Smooth muscle cell (in vitro differentiated cells): ENCODE data around the gene BMPR1B. TPM values are rescaled to one million over a fixed set of nuclear protein-coding genes. Genes with fewer than 3 reads are reported as not detected.

Experiments used
- DNase-seq: peaks from one replicate; lab custom pipeline; 2025; ENCODE audit not compliant: unreplicated experiment; lab: John Stamatoyannopoulos, UW
- H2AFZ ChIP-seq: fragments of 200-600 bp; sonication (generic); 2 replicates; pipeline ENCODE4 v1.6.0; 2016; ENCODE audit warnings: antibody characterized with exemption, low read depth, mild to moderate bottlenecking
- H3F3A ChIP-seq: fragments of 200-600 bp; sonication (generic); 2 replicates; pipeline ENCODE4 v1.6.0; 2017; ENCODE audit warnings: antibody characterized with exemption, low read depth
- H3K27ac ChIP-seq: fragments of 200-600 bp; sonication (generic); 2 replicates; pipeline ENCODE4 v1.5.1; 2016; ENCODE audit warnings: low read depth, mild to moderate bottlenecking
- H3K27me3 ChIP-seq: fragments of 200-600 bp; sonication (generic); 2 replicates; pipeline ENCODE4 v1.6.1; 2016; ENCODE audit warnings: low read depth, mild to moderate bottlenecking
- H3K36me3 ChIP-seq: fragments of 200-600 bp; sonication (generic); 2 replicates; pipeline ENCODE4 v1.5.1; 2016; ENCODE audit warnings: low read depth
- H3K4me1 ChIP-seq: fragments of 200-600 bp; sonication (generic); 2 replicates; pipeline ENCODE4 v1.5.1; 2016; ENCODE audit warnings: low read depth
- H3K4me2 ChIP-seq: fragments of 200-600 bp; sonication (generic); 2 replicates; pipeline ENCODE4 v1.6.0; 2016; ENCODE audit warnings: mild to moderate bottlenecking
- H3K4me3 ChIP-seq: fragments of 200-600 bp; sonication (generic); 2 replicates; pipeline ENCODE4 v1.5.1; 2016; ENCODE audit warnings: mild to moderate bottlenecking
- H3K79me2 ChIP-seq: fragments of 200-600 bp; sonication (generic); 2 replicates; pipeline ENCODE4 v1.6.0; 2016; ENCODE audit warnings: low read depth, mild to moderate bottlenecking
- H3K9ac ChIP-seq: fragments of 200-600 bp; sonication (generic); 2 replicates; pipeline ENCODE4 v1.6.0; 2016; ENCODE audit warnings: low read depth
- H3K9me3 ChIP-seq: fragments of 200-600 bp; sonication (generic); replicated peaks from 2 replicates; pipeline ENCODE4 v1.5.1; 2016; ENCODE audit warnings: low read depth
- H4K20me1 ChIP-seq: fragments of 200-600 bp; sonication (generic); 2 replicates; pipeline ENCODE4 v1.6.0; 2016; ENCODE audit warnings: low read depth
- CTCF ChIP-seq: fragments of 200-600 bp; sonication (generic); IDR thresholded peaks from 2 replicates; pipeline ENCODE4 v1.5.1; 2017; ENCODE audit warnings: borderline replicate concordance, mild to moderate bottlenecking, antibody characterized with exemption; ENCODE audit not compliant: insufficient read depth, poor library complexity, severe bottlenecking
- WGBS: methylation state at CpG from one replicate; pipeline ENCODE4 v1.1.7; 2016; ENCODE audit warnings: low lambda C conversion rate; 5-methylcytosine and 5-hydroxymethylcytosine counted together
- polyA plus RNA-seq: library from polyadenylated mRNA; unstranded; fragments of >200 nt; fragmentation: Nextera tagmentation; extraction: Ambion mirVana; gene quantifications from 2 replicates; pipeline ENCODE4 v1.2.1, GENCODE V29; 2016
- total RNA-seq: library from RNA; depleted of rRNA; stranded (reverse); fragments of >200 nt; gene quantifications from 2 replicates; pipeline ENCODE4 v1.2.3, GENCODE V29; 2014

BMPR1B gene
- total and polyA plus RNA-seq, 2 experiments from 2014 or later: 0.03 to 1.2 TPM

DNA sequence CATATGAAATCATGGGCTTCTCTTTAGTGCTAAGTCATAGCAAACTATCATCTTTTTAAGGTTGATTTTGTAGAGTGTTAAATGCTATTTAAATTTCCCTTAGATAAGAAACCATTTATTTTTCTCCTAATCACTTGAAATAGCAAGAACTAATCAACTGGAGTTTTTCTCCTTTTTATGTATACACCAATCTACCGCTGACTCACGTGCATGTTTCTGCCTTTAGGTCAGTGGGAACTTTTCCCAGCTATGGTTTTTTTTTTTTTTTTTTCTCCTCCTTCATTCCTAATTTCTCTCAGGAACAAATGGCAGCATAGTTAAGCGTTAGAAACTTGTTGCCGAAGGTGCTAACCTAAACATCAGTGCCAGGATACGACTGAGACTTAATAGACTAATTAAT, 176.4 kb downstream of the BMPR1B start:
- H3K4me2 ChIP-seq: no peak overlapping the region
- no peaks in the 10 kb centered on the region for H3F3A ChIP-seq
- no peak overlapping the region for H3K4me3 ChIP-seq
- no peak for TF ChIP-seq CTCF
- H3K79me2 ChIP-seq: no peaks in the 10 kb centered on the region
- no peaks in the 10 kb centered on the region for H3K36me3 ChIP-seq
- no peaks in the 10 kb centered on the region for H3K4me1 ChIP-seq
- DNase-seq: no peak
- H3K27ac ChIP-seq: no peak overlapping the region
- H3K9me3 ChIP-seq: no peaks in the 10 kb centered on the region
- WGBS: 70% methylated on average over 5 of the region's 5 CpGs
- no peaks in the 10 kb centered on the region for H3K27me3 ChIP-seq
- no peaks in the 10 kb centered on the region for H4K20me1 ChIP-seq
- no peak overlapping the region for H2AFZ ChIP-seq
- no peak overlapping the region for H3K9ac ChIP-seq

GRCh38 chr4:94934864-94935263, 177.1 kb downstream of the BMPR1B start:
- H3K27ac ChIP-seq: no peak overlapping the region
- no peak overlapping the region for H2AFZ ChIP-seq
- H3K4me1 ChIP-seq: no peaks in the 10 kb centered on the region
- no peak for TF ChIP-seq CTCF
- H3K4me3 ChIP-seq: no peak overlapping the region
- H3K79me2 ChIP-seq: no peaks in the 10 kb centered on the region
- no peaks in the 10 kb centered on the region for H3K9me3 ChIP-seq
- no peaks in the 10 kb centered on the region for H3F3A ChIP-seq
- H3K27me3 ChIP-seq: no peaks in the 10 kb centered on the region
- no peaks in the 10 kb centered on the region for H3K36me3 ChIP-seq
- H3K9ac ChIP-seq: no peak overlapping the region
- H3K4me2 ChIP-seq: no peak overlapping the region
- DNase-seq: no peak
- H4K20me1 ChIP-seq: no peaks in the 10 kb centered on the region

DNA sequence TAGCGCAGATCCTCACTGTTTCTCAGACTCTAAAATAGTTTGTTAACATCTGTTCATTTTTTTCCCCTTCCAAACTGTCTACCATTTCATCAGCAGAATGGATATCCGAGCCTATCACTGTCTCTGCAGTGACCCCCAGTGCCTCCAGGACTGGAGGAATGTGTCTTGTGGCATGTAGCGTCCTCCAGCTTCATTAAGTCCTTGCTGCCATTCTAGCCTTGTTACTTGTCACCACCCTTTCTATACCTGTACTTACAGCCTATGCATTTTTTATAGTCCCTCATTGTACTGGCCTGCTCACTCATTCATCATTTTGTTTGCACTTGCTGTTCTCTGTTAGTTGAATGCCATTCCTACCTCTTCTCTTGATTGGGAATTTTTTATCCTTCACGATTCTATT, 179.1 kb downstream of the BMPR1B start:
- WGBS: 92% methylated on average over 4 of the region's 4 CpGs

More for the DNA sequence above, 179.1 kb downstream of the BMPR1B start:
- Histone ChIP-seq H3K4me1 (peaks cover 9% of the 10 kb centered on the region), H2AFZ (no peak overlapping the region), H3K36me3 (no peaks in the 10 kb centered on the region), H3K79me2 (no peaks in the 10 kb centered on the region), H3K4me2 (no peak overlapping the region), H4K20me1 (no peaks in the 10 kb centered on the region), H3K27ac (no peak overlapping the region), H3K9me3 (no peaks in the 10 kb centered on the region), H3K4me3 (no peak overlapping the region), H3K27me3 (no peaks in the 10 kb centered on the region), H3F3A (no peaks in the 10 kb centered on the region), H3K9ac (no peak overlapping the region)
- no peak for DNase-seq
- no peak for TF ChIP-seq CTCF
